Omental fat pad (tissue), 4 donors: ENCODE results near the gene NPAS1. TPM values are rescaled to one million over a fixed set of nuclear protein-coding genes. Genes with fewer than 3 reads are reported as not detected.

Experiments used
- ATAC-seq: fragments of 150-250 bp; one replicate; pipeline ENCODE4 v1.9.1; 2016; ENCODE audit warnings: mild to moderate bottlenecking, moderate library complexity; ENCODE audit not compliant: low FRiP score
- DNase-seq: peaks from one replicate; pipeline ENCODE4 v3.0.0-alpha.2; 2019; ENCODE audit warnings: low spot score
- total RNA-seq, 4 donors: library from RNA; depleted of rRNA; stranded (reverse); fragments of >200 nt; gene quantifications; one replicate each; pipeline ENCODE4 v1.1.0, GENCODE V29; 2016
- TF ChIP-seq, protein P1 (sequence below), 3 donors: fragments of 450-650 bp; IDR thresholded peaks; one replicate each; pipeline ENCODE4 v1.5.1; 2016 to 2017; ENCODE audit warnings: antibody characterized with exemption in 3 of 3, mild to moderate bottlenecking in 3 of 3, moderate library complexity in 2 of 3

The NPAS1 gene
- total RNA-seq, 4 donors from 2014 or later, result 1.3 to 1.4 TPM; not detected in 2

DNA sequence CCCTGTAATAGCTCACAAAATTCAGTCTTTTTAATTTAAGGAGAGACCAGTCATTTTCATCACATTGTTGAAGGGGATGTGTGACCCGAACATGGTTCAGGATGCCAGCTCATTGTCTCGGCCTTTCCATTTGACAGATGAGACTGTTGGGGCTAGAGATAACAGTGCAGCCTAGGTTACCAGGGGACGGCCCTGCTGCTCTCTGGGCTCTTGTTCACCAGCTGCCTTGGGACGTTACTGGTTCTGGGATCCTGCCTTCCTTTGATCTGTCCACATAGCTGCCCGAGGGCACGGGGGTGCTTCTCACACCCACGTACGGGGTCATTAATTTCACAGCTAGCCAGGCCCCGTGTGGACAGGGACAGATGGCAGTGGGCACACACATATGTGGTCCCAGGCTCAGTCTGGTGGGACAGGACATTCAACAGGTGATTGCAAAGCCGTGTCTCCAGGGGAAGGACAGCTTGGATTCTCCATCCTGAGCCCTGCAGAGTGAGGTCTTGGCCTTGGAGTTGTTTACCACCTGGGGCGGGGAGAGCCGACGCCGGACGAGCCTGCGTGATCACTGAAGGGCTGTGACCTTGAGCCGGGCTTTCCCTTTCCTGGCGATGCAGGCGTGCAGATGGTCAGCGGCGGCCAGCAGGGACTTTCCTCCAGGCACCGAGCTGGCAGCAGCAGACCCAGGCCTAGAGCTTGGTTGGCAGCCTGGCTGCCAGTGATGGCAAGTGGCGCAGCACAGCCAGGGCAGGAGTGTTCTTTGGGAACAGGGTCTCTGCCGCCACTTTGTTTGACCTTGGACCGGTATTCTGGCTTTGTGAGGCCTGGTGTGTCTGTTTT lies 26.7 kb upstream of the NPAS1 start:
- DNase-seq (no peak), ATAC-seq (no peak)
- TF ChIP-seq, protein P1, sequence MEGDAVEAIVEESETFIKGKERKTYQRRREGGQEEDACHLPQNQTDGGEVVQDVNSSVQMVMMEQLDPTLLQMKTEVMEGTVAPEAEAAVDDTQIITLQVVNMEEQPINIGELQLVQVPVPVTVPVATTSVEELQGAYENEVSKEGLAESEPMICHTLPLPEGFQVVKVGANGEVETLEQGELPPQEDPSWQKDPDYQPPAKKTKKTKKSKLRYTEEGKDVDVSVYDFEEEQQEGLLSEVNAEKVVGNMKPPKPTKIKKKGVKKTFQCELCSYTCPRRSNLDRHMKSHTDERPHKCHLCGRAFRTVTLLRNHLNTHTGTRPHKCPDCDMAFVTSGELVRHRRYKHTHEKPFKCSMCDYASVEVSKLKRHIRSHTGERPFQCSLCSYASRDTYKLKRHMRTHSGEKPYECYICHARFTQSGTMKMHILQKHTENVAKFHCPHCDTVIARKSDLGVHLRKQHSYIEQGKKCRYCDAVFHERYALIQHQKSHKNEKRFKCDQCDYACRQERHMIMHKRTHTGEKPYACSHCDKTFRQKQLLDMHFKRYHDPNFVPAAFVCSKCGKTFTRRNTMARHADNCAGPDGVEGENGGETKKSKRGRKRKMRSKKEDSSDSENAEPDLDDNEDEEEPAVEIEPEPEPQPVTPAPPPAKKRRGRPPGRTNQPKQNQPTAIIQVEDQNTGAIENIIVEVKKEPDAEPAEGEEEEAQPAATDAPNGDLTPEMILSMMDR (IDR thresholded peaks at IDR 0.05), result no peak

DNA sequence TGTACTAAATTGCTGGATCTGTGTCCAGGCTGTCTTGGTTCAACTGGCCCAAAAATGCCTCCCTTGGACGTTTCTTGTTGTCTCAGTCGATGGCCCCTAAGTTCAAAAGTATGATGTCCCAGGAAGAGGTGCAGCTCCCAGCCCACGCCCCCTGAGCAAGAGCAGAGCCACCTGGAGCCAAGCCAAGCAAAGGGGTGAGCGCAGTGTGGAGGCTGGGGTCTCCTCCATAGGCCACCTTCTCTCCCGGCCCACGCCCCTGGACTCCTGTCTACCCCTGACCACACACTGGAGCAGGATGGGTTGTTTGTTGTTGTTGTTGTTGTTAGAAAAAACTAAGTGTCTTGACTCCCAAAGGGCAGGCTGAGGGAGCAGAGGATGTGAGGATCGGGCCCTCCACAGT lies 26.0 kb upstream of the NPAS1 start:
- TF ChIP-seq, protein P1 (IDR thresholded peaks at IDR 0.05), result no peak
- DNase-seq (no peak), ATAC-seq (no peak)

DNA sequence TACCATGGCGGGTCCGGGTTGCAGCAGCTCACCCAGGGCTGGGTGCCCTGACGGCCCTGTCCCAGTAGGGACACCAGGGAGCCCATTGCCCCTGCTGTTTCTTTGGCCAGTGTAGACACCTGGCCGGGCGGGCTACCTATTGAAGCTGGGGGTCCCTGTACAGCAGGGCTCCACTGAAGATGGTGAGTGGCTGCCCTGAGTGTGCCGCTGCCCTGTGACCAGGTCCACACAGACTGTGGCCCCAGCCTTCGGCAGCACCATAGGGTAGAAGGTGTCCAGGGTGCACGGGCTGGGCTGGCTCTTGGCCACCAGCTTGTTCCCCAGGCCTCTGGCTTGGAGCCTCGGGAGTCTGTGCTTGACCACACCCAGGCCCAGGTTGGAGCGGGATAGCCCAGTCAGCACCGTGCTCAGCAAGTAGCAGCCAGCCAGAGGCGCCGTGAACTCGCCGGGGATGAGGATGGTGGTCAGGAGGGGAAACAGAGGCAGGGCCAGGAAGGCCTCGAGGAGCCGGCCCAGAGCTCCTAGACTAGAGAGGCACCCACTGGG lies 25.4 kb upstream of the NPAS1 start:
- no peak for ATAC-seq
- DNase-seq, result no peak
- TF ChIP-seq, protein P1 (IDR thresholded peaks at IDR 0.05), result no peak

DNA sequence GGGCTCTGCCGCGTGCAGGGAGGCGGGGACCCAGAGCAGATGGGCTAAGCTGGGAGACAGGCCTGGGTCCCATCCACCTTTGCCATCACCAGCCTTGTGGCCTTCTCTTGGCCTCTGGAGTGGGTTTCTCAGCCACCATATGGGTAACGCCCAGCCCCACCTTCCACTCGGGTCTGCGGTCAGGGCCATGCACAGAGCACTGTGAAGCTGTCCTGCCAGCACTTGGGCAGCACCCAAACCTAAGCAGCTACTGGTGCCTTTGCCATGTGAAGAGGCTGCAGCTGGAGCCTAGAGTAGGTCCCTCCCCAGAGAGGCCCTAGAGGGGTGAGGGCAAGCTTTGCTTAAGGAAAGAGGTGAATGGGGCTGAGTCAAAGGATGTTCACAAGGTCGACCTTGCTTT lies 24.1 kb upstream of the NPAS1 start:
- TF ChIP-seq, protein P1 (IDR thresholded peaks at IDR 0.05), result no peak
- DNase-seq (no peak), ATAC-seq (no peak)

DNA sequence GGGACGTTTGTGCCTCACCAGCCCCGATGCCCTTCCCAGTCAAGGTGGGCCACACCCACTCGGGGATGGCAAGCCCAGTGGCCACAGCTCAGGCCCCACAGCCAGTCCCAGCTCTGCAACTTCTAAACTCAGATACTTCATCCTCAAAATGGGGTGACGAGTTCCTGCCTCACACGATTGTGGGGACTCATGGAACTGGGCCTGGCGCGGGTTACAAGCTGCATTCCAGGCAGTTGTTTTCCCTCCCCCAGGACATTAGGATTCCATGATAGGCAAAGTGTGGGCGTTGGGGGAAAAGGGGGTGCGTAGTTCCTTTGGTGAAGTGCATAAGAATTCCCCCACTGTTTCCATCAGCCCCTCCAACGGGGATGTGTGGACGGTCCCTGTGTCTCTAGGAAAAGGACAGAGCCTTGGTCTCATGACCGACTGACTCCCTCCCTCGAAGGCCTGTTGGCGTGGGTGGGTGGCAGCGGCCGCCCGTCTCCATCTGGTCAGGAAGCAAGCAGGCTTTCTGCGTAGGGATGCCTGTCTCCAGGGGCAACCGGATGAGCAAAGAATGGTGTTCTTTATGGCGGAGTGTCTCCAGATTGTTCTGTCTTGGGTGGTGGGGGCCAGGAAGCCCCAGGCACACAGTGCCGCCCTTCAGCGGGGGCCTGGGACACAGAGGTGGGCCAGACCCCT lies 21.1 kb upstream of the NPAS1 start:
- DNase-seq (no peak), ATAC-seq (no peak)
- TF ChIP-seq, protein P1 (IDR thresholded peaks at IDR 0.05), result no peak

DNA sequence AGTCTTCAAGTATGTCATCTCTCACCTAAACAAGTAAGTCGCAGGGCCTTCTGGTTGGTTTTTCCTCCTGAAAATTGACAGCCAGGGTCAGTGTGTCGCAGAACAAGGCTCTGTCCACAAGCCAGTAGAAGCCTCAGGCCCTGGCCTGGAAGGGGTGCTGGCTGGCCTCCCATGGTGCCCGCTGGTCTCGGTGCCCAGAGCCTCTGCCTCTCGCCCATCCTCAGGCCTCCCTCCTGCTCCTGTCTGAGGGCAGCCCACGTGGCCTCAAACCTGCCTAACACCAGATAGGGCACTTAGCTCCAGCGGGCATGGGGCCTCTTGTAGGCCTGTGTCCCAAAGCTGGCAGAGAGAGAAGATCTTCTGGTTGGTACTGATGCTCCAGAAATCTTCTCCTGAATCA lies 20.3 kb upstream of the NPAS1 start:
- ATAC-seq (no peak), DNase-seq (no peak)
- TF ChIP-seq, protein P1 (IDR thresholded peaks at IDR 0.05), result no peak
